Calu3 (cell line): Measurements from ENCODE around the gene TSEN2. TPM values are rescaled to one million over a fixed set of nuclear protein-coding genes. Genes with fewer than 3 reads are reported as not detected.

Source experiments
- BruUV-seq: library from RNA; stranded (reverse); fragments of 400-500 nt; replicated peaks from 2 replicates; lab custom pipeline; 2021; lab: Mats Ljungman, UMichigan
- CTCF ChIA-PET: fragments of 300-600 bp; sonication (Branson Sonifier 250); formaldehyde crosslinking; loops from one replicate; lab custom pipeline; 2022; ENCODE audit warnings: antibody characterized with exemption; lab: Charles Lee
- DNase-seq: peaks from one replicate; pipeline ENCODE4 v3.0.0; 2022
- H3K27ac Mint-ChIP-seq: one replicate; pipeline ENCODE4 v1.8.0; 2022; ENCODE audit warnings: mixed read lengths; ENCODE audit not compliant: unreplicated experiment
- H3K27me3 Mint-ChIP-seq: one replicate; pipeline ENCODE4 v1.8.0; 2022; ENCODE audit warnings: mixed read lengths; ENCODE audit not compliant: unreplicated experiment
- H3K36me3 Mint-ChIP-seq: one replicate; pipeline ENCODE4 v1.8.0; 2022; ENCODE audit warnings: mild to moderate bottlenecking, moderate library complexity, mixed read lengths; ENCODE audit not compliant: insufficient read depth, unreplicated experiment
- H3K4me1 Mint-ChIP-seq: one replicate; pipeline ENCODE4 v1.8.0; 2022; ENCODE audit warnings: mild to moderate bottlenecking, low read depth, mixed read lengths; ENCODE audit not compliant: unreplicated experiment
- H3K4me3 Mint-ChIP-seq: one replicate; pipeline ENCODE4 v1.8.0; 2022; ENCODE audit warnings: mild to moderate bottlenecking, low read depth, moderate library complexity, mixed read lengths; ENCODE audit not compliant: unreplicated experiment
- H3K9me3 Mint-ChIP-seq: one replicate; pipeline ENCODE4 v1.8.0; 2022; ENCODE audit warnings: low read depth, mixed read lengths; ENCODE audit not compliant: unreplicated experiment
- CTCF ChIP-seq: fragments of 200-600 bp; IDR thresholded peaks from one replicate; pipeline ENCODE4 v1.8.0; 2022; ENCODE audit warnings: antibody characterized with exemption; ENCODE audit not compliant: unreplicated experiment
- intact Hi-C: fragments of 100-400 bp; cut with micrococcal nuclease; formaldehyde crosslinking; loops from one replicate; pipeline ENCODE4 v1.10.0; 2022; ENCODE audit not compliant: unreplicated experiment
- total RNA-seq: library from RNA; stranded (reverse); gene quantifications from 2 replicates; pipeline ENCODE4 v1.2.3, GENCODE V29; 2022

The TSEN2 gene
- total RNA-seq, 1 experiment from 2014 or later = 26.7 TPM

GRCh38 chr3:12443781-12444522 lies 40.3 kb upstream of the TSEN2 start:
- H3K27me3 Mint-ChIP-seq = no peaks in the 10 kb centered on the region
- peak overlapping the region; percentile 94 for H3K27ac Mint-ChIP-seq
- intact Hi-C loops = loop anchor here (2.0 kb wide), 1 partner anchor 27 kb away; no protein-coding TSS in a partner anchor
- TF ChIP-seq CTCF = no peak
- no peaks in the 10 kb centered on the region for H3K9me3 Mint-ChIP-seq
- peaks cover 56% of the 10 kb centered on the region for H3K4me1 Mint-ChIP-seq
- peaks cover 13% of the 10 kb centered on the region for H3K36me3 Mint-ChIP-seq
- peak overlapping the region; percentile 51 for H3K4me3 Mint-ChIP-seq
- DNase-seq = no peak
- CTCF ChIA-PET = no interaction called here
- no TSS peak for BruUV-seq

- no peaks in the 10 kb centered on the region for H3K9me3 Mint-ChIP-seq
- no peaks in the 10 kb centered on the region for H3K27me3 Mint-ChIP-seq
- peaks cover 13% of the 10 kb centered on the region for H3K36me3 Mint-ChIP-seq
- TF ChIP-seq CTCF = no peak
- H3K27ac Mint-ChIP-seq = peak overlapping the region; percentile 94
- H3K4me3 Mint-ChIP-seq = peak overlapping the region; percentile 51
- peak; percentile 90 for DNase-seq
- BruUV-seq = TSS peak; percentile 93
- CTCF ChIA-PET = interaction anchor here (1.0 kb wide), 1 partner anchor 35 kb away, joined by 3 read pairs; no protein-coding TSS in a partner anchor
- intact Hi-C loops = loop anchor here (2.0 to 5.0 kb wide), 2 partner anchors 26 to 37 kb away; partner anchors contain the start of gene TSEN2
- H3K4me1 Mint-ChIP-seq = peaks cover 56% of the 10 kb centered on the region
These were observed 39.5 kb upstream of the TSEN2 start for GRCh38 chr3:12444582-12445471.

- intact Hi-C loops = loop anchor here (2.0 to 5.0 kb wide), 2 partner anchors 25 to 37 kb away; partner anchors contain the start of gene TSEN2
- H3K9me3 Mint-ChIP-seq = no peaks in the 10 kb centered on the region
- H3K36me3 Mint-ChIP-seq = peaks cover 13% of the 10 kb centered on the region
- peaks cover 62% of the 10 kb centered on the region for H3K4me1 Mint-ChIP-seq
- CTCF ChIA-PET = interaction anchor here (1.0 kb wide), 1 partner anchor 34 kb away, joined by 3 read pairs; no protein-coding TSS in a partner anchor
- H3K27me3 Mint-ChIP-seq = no peaks in the 10 kb centered on the region
- DNase-seq = no peak
- TF ChIP-seq CTCF = no peak
- no TSS peak for BruUV-seq
- H3K27ac Mint-ChIP-seq = peak overlapping the region; percentile 94
- H3K4me3 Mint-ChIP-seq = peak overlapping the region; percentile 51
These were observed 38.6 kb upstream of the TSEN2 start for GRCh38 chr3:12445523-12446240.

- Mint-ChIP-seq H3K27ac (peak overlapping the region; percentile 94), H3K4me1 (peaks cover 62% of the 10 kb centered on the region), H3K36me3 (peaks cover 13% of the 10 kb centered on the region), H3K27me3 (no peaks in the 10 kb centered on the region), H3K4me3 (no peak overlapping the region), H3K9me3 (no peaks in the 10 kb centered on the region)
- no peak for DNase-seq
- intact Hi-C loops = loop anchor here (5.0 kb wide), 1 partner anchor 36 kb away; the partner anchor contains the start of gene TSEN2
- no TSS peak for BruUV-seq
- CTCF ChIA-PET = interaction anchor here (0.7 kb wide), 1 partner anchor 342 kb away, joined by 4 read pairs; no protein-coding TSS in a partner anchor
- TF ChIP-seq CTCF = no peak
These were observed 38.0 kb upstream of the TSEN2 start for GRCh38 chr3:12446298-12446697.
